GM19455 (cell line): ENCODE results near the gene SMIM41.

Experiments
- ATAC-seq: cut with Tn5 transposase; IDR thresholded peaks from one replicate; pipeline ENCODE4 v1.9.1; 2021; ENCODE audit not compliant: unreplicated experiment

The SMIM41 gene

DNA sequence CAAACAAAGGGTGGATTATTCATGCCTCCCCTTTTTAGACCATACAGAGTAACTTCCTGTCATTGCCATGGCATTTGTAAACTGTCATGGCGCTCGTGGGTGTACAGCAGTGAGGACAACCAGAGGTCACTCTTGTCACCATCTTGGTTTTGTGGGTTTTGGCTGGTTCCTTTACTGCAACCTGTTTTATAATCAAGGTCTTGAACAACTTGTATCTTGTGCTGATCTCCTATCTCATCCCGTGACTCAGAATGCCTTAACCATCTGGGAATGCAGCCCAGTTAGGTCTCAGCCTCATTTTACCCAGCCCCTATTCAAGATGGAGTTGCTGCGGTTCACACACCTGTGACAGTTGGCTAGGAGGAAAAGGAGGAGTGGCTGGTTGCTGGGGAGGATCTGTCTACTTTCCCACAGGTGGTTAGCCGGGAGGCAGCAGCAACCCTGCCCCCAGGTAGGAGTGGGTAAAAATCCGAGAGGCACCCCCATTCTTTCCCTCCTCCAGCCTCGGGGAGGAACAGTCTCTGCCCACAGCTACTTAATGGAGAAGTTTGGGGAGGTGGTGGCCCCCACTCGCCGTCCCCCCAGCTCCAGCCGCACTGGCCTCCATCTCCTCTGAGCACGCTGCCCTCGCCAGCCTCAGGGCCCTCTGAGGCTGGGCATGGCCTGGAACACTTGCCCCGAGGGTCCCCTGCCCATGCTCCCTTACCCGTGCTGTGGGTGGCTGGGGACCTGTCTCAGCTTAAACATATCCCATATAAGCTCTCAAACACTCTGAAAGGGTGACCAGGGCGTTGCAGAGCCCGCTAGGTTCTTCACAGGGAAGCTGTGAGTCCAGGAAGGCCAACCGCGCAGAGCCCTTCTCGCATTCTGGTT lies 41.7 kb downstream of the SMIM41 start:
- ATAC-seq: no peak

DNA sequence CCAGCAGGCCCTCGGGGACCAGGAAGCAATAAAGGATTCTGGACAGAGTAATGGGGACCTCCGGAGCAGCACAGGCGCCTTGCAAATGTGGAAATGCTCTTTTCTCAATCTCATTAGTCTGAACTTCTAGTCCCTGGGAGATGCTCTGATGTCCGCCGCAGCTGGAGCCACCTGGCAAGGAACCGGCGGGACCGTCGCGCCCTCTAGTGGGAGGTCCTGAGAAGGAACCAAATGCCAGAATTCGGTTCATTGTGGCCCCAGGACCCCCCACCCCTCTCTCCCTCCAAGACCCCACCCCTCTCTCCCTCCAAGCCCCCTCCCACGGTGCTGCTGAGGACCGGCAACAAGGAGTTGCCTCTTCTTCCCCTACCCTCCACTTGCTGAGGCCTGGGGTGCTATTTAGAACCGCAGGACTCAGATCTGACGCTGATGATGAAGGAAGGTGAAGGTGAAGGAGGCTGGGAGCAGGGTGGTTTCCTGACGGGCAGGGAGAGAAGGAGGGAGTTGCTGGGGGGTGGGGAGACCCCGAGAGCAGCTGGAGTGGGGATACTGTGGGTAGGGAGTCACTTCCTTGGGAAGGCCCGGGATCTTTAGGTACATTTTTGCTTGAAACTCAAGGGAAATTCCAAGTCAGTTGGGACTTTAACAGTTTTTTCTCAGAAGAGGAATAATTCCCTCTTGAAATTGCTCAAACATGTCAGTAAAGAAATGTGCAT lies 42.5 kb downstream of the SMIM41 start:
- ATAC-seq: no peak

DNA sequence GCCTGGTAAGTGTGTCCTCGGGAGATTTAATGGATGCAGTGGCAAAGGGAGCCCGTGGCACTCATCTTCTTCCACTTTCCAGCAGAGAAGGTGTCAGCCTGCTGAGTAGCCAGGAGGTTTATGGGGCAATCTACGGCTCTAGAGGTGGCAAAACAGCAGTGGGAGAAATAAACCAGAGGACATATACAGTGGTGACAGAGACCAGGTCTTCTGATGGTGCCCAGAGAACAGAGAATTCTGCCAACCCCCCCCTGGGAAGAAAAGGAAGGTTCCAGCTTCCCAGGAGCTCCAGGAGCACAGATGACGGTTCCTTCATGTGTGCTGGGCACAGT lies 43.0 kb downstream of the SMIM41 start:
- ATAC-seq: no peak

DNA sequence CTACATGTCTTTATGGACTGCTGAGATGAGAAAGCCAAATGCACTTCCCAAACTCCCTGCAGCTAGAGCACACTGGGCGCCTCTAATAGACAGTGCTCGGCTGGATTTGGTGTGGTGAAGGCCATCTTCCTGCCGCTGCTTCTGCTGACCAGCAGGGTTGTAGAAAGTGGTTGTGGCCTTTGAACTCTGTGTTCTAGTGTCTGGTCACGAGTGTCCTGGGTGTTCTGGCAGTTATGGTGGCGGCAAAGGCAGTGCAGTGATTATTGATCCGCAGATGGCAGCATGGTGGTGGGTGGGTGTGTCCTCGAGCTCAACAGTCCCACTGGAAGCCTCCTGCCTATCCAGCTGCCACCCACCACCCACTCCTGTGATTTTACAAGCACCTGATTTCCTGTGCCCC lies 43.4 kb downstream of the SMIM41 start:
- no peak for ATAC-seq

DNA sequence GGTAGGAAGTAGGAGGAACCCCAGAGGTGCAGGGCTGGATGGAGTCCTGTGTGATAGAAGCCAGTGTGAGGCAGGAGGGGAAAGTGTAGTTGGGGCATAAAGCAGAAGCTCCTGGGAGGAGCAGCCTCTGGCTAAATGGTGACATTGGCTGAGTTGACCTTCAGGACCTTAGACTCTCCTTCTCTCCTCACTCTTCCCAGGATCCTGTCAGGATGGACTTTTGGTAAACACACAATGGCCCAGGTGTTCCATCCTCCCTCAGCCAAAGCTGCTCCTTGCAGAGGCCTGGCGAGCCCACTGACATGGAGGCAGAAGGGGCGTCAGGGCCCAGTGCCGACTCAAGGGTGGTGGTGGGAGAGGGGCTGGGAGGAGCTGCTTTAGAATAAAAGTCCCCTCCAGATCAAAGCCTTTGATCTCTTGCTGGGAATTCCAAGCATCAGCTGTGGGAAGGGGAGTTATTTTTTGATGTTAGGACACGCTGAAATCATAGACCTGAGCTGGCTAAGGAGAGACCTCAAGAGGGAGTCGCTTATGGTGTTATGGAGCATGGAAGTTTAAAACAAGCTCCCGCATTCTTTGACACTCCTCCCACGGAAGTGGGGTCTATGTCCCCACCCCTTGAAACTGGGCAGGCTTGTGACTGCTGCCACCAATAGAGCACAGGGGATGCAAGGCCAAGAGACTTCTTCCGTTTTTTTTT lies 44.1 kb downstream of the SMIM41 start:
- ATAC-seq: no peak

DNA sequence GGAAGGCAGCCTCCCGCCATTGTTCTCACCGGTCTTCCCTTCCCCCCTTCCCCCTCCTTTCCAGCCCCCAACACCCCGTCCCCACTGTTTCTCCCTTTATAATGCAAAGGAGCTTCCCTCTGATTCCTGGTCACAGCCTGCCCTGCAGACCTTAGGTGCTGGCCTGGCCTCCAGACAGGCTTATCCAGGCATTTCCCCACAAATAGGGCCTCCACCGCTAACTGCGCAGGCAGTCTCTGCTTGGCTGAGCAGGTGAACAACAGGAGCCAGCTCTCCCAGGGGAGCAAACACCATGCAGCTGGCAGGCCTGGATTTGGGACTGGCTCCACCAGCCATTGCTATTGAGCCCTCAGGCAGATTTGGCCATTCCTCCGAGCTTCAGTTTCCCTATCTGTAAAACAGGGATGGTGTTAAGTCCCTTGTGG lies 46.0 kb downstream of the SMIM41 start:
- no peak for ATAC-seq

DNA sequence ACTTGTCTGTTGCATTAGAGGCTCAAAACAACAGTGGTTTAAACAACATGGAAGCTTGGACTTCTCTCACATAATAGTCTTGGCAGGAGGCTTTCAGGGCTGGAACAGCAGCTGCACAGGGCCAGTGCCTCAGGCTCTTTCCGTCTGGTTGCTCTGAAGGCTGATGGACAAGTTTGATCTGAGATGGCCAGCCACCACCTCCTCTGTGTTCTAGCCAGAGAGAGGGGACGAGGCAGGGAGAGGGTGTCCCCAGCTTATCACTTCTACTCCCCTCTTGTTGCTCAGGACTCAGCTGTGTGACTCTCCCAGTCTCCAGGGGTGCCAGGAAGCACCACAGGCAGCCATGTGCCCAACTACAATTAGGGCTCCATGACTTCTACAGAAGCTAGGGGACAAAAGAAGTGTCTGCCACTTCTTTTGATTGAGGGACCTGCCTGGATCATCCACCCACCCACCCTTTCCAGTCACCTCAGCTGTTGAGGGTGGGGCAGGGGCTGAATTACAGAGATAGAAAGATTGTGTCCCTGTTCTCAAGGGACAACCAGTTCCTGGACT lies 46.6 kb downstream of the SMIM41 start:
- ATAC-seq: no peak

DNA sequence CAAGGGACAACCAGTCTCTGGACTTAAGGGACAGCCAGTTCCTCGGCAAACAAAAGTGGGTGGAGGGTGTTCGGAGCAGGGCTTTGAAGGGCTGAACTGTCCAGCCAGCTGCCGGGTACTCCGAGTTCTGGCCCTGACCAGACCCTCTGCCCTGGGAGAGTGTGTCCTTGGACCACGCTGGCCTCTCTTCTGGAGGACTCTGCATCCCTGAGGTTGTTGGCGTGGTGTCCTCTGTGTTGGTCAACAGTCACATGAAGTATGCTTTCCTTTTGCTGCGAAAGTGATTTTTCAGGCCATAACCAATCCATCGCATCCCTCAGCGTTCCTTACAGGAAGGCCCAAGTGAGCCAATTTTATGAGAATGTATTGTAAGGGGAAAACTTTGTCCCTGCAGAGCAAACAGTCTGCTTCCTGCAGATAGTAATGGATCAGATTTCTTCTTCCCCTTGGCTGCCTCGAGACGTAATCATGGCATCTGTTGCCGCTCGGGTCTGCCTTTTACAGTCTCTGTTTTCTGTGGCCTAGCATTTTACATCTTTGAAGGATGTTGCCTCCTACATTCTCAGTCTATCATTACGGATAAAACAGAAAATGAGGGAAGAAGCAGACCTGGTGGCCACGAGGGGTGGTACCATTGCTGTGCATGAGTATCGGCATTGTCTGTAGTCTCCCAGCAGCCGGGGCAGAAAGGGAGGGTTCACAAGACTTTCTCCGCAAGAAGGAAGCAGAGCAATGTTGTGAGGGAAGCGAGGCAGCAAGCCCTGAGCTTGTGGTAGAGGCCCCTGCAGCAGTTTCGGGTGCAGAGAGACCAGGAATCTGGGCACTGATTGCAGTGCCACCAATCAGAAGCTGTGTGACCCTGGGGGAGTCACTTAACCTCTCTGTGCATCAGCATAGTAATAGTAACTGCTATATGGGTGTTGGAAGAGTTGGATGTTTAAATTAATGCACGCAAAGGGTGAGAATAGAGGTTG lies 47.4 kb downstream of the SMIM41 start:
- ATAC-seq: no peak

DNA sequence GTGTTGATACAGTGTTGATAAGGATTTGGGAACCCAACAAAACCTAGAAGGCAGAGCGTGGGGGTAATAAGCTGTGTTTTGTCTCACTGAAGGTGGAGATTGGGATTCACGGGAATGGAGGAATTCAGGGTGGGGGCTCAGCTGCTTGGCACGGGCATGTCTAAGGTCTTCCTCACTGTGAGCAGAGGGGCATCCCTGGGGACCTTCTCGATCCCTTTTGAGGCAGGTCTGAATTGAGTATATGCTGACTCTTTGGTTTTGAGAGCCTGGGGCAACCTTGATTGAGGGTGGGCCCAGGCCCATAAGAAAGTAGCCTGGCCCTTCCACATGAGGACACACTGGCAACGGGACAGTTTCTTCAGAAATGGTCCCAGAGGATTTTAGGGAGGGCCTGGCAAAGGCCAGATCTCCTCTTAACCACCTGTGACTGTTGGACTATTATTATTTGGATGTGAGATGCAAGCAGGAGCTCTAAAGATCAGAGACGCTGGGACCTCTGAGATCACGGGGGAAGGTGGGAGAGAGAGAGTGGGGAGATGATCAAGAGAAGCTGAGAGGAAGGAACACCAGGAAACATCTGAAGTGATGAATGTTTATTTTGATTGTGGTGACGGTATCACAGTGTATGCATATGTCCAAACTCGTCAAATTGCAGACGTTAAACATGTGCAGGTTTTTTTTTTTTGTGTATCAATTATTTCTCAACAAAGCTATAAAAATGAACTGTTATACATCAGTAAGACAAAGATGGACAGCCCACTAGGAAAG lies 48.4 kb downstream of the SMIM41 start:
- ATAC-seq: no peak

DNA sequence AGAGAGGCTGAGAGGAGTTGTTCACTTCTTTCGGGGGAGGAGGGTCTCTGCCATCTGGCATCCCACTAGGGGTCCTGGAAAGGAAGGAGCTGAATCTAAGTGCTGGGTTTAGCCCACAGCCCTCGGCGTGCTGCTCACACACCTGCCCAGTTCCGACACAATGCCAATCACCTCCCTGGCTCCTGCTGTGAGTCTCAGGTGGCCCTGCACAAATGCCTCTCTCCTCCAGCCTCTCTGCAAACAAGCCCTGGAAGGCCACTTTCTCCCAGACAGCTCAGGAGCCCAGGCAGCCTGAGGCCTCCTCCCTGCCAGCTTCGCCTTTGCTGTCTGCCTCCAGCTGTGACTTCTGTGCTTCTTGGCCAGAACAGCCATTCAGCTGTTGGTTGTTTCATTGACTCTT lies 51.2 kb downstream of the SMIM41 start:
- ATAC-seq: no peak

DNA sequence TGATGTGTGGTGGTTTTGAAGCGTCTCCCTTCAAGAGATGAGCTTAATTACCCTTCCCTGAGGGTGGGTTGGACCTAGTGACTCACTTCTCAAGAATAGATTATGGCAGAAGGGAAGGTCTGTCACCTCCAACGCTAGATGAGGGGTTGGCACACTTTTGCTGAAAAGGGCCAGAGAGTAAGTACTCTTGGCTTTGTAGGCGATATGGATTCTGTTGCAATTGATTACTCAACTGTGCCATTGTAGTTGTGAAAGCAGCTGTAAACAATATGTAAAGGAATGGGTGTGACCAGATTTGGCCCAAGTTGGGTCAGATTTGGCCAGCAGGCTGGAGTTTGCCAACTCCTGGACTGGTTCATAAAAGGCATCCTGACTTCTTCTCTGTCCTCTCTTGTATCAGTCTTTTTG lies 53.3 kb downstream of the SMIM41 start:
- no peak for ATAC-seq

DNA sequence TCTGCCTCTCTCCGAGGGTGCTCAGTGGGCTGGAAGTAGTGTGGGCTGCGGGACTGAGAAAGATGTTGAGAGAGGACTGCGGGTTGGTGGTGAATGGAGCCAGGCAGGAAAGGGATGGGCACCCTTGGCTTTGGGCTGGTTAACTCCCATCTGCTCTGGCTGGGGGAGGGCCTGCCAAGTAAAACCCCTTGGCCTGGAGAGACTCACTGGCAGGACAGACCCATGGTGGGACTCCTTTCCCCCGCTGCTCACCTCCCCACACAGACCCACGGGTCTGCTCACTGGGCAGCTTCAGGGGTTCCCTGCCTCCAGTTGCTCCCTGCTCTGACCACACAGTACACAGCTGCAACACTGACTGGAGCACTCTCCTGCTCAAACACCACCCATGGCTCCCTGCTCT lies 58.2 kb downstream of the SMIM41 start:
- ATAC-seq: no peak

DNA sequence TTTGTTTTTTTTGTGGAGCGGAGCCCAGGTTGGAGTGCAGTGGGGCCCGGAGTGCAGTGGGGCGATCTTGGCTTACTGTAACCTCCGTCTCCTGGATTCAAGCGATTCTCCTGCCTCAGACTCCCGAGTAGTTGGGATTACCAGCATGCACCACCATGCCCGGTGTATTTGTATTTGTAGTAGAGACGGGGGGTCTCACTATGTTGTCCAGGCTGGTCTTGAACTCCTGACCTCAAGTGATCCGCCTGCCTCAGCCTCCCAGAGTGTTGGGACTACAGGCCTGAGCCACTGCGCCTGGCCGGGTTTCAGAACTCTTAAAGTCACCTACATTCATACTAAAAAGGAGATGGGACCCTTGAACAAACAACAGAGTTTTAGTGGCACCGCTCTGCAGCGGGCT lies 59.6 kb downstream of the SMIM41 start:
- ATAC-seq: no peak

DNA sequence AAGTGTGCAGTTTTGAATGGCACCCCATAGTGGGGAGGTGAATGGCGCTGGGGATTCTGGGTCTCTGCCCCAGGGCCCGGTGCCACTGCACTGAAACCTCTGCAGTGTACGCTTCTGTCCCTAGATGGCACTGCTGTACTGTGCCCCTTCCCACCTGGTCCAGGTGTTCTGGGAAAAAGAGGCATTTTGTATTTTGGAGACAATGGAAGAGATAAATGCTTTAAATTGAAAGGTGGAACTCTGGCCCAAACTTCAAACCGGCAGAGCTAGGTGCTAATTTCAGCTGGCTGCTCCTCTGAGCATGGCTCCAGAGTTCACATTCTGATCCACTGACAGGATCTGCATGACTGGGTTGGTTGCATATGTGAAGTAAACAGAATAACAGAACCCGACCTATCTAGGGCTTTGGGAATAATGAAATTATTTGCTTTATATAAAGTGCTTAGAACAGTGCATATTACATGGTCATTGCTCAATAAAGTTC lies 60.1 kb downstream of the SMIM41 start:
- ATAC-seq: no peak

DNA sequence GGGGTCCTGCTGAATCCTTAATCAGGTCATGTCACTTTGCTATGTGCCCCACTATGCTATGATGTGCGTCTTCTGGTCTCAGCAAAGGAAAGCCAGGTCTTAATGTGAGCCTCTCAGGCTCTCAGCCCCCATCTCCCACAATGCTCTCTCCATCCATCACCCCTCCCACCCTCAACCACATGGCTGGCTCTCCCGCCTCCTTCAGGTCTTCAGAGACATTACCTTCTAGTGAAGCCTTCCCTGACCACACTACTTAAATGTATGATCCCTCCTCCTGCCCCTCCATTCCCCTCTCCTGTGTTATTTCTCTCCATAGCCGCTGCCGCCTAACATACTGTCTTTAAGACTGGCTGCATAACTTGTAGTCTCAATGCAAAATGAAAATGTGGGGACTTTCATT lies 61.8 kb downstream of the SMIM41 start:
- no peak for ATAC-seq

DNA sequence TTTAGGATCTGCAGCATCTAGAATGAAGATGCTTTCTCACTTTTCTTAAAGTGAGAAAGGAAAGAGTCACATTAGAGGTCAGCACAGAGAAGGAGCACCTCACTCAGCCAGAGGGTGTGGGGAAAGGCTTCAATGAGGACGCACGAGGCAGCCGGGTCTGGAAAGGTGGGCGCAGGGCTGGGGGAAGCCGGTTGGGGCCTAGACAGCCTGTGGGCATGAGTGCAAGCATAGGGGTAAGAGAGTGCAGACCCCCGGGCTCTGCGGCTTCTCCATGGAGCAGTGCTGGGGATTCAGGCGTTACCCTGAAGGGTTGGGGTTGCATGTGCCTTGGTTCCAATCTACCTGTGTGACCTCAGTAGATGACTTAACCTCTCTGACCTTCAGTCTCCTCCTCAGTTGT lies 62.4 kb downstream of the SMIM41 start:
- no peak for ATAC-seq

DNA sequence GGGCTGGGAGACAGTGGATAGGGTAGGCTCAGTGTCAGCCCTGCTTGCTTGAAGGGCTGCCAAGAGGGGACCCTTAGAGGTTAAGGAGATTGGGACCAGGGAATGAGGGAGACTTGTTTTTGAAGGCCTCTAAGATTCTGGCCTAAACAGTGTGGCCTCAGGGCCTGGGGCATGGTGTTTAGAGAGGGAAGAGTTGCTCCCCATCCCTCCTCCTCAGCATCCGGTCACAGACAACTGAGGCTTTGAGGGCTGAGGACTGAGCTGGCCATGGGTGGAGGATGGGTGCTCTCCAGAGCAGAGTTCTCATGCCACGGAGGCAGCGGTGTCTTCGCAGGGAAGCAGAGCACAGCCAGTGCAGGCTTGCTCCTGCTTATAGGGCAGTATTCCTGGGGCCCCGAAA lies 62.9 kb downstream of the SMIM41 start:
- ATAC-seq: no peak

DNA sequence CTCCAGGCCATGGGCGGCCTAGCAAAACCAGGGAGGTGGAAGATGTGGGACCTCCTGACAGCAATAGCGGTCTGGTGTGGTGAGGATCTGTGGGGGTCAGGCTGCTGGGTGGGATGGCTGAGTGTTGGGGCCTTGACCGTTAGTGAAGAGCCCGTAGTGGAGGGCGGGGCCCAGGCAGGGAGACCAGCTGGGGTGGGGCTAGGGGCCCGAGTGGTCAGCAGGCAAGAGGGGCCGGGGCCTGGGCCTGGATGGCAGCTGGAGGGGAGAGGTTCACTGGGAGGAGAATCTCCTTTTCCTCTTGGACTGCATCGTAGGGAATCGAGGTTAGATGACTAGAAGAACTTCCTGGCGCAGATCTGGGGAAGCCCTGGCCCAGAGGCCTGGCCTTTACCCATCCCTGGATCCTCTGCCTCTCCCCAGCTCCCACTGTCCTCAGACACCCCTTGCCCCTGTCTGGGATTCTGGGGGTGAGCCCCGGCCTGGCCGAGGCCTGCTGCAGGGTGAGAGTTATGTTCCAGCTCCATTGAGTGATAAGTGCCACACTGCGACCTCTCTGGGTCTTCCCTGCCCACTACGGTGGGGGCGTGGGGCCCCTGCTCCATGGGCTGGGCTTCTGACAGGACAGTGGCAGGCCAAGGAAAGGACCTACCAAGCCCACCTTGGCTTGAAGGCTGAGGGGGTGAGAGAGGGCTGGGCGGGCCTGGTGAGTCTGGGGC lies 65.2 kb downstream of the SMIM41 start:
- no peak for ATAC-seq
